Left ventricle myocardium inferior (tissue), 1 donor: ENCODE data around the gene LRRN3. TPM values are rescaled to one million over a fixed set of nuclear protein-coding genes. Genes with fewer than 3 reads are reported as not detected.

Experiments used
- DNase-seq: peaks from one replicate; pipeline ENCODE4 v3.0.0-alpha.2; 2020
- H3K27ac ChIP-seq: fragments of 200-600 bp; replicated peaks from 2 replicates; pipeline ENCODE4 v1.8.0; 2021
- H3K27me3 ChIP-seq: fragments of 200-600 bp; 2 replicates; pipeline ENCODE4 v1.8.0; 2021; ENCODE audit warnings: low read depth
- H3K36me3 ChIP-seq: fragments of 200-600 bp; 2 replicates; pipeline ENCODE4 v1.8.0; 2021
- H3K4me1 ChIP-seq: fragments of 200-600 bp; 2 replicates; pipeline ENCODE4 v1.8.0; 2021
- H3K4me3 ChIP-seq: fragments of 200-600 bp; 2 replicates; pipeline ENCODE4 v1.8.0; 2021; ENCODE audit warnings: mild to moderate bottlenecking, moderate library complexity
- H3K9me3 ChIP-seq: fragments of 200-600 bp; replicated peaks from 2 replicates; pipeline ENCODE4 v1.8.0; 2021
- intact Hi-C: fragments of 100-400 bp; cut with micrococcal nuclease; formaldehyde crosslinking; loops from one replicate; pipeline ENCODE4 v1.11.0; 2022
- total RNA-seq: library from RNA; stranded (reverse); fragmentation: NEBNext Ultra II Directional; extraction: Animal tissue kit (Norgen Biotek cat#: 25700); gene quantifications from one replicate; pipeline ENCODE4 v1.2.1, GENCODE V29; 2021
- TF ChIP-seq, protein P1 (sequence below): fragments of 200-600 bp; IDR thresholded peaks from 2 replicates; pipeline ENCODE4 v1.8.0; 2021; ENCODE audit warnings: antibody characterized with exemption, mild to moderate bottlenecking, borderline replicate concordance
- donor health status: DM: no; HTN: yes; CAD: no; lungs with severe emphysema.

The LRRN3 gene
- total RNA-seq, 1 donor from 2014 or later = 7.4 TPM

DNA sequence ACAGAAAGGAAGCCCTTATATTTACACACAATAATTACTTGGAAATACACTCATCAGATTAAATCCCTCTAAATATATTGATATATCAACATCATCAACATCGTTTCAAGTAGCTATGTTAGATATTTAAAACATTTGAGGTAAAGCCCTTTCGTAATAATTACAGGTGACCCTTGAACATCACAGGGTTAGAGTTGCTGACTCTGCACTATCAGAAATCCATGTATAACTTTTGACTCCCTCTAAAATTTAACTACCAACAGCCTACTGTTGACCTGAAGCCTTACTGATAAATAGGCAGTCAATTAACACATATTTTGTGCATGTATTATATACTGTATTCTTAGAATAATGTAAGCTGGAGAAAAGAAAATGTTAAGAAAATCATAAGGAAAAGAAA, 34.6 kb upstream of the LRRN3 start:
- H3K27ac ChIP-seq = no peak overlapping the region
- H3K9me3 ChIP-seq = no peaks in the 10 kb centered on the region

DNA sequence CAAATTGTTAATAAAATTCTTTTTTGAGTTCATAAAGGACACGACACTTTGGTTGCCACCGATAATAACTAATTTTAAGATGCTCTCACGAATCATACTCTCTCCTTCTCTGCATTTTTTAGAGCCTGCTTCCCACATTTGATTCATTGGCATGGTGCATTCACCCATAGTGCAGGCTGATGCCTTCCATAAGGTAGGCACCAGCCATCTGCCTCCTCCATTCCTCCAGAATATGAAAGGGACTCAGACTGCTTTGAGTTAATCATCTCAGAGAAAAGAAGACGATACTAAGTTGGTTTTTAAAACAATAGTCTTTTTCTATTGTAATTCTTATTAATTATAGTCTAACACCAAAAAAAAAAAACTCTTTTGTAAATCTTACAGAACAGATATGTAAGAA, 33.9 kb upstream of the LRRN3 start:
- H3K9me3 ChIP-seq = no peaks in the 10 kb centered on the region
- intact Hi-C loops = no loop called here
- TF ChIP-seq, protein P1, sequence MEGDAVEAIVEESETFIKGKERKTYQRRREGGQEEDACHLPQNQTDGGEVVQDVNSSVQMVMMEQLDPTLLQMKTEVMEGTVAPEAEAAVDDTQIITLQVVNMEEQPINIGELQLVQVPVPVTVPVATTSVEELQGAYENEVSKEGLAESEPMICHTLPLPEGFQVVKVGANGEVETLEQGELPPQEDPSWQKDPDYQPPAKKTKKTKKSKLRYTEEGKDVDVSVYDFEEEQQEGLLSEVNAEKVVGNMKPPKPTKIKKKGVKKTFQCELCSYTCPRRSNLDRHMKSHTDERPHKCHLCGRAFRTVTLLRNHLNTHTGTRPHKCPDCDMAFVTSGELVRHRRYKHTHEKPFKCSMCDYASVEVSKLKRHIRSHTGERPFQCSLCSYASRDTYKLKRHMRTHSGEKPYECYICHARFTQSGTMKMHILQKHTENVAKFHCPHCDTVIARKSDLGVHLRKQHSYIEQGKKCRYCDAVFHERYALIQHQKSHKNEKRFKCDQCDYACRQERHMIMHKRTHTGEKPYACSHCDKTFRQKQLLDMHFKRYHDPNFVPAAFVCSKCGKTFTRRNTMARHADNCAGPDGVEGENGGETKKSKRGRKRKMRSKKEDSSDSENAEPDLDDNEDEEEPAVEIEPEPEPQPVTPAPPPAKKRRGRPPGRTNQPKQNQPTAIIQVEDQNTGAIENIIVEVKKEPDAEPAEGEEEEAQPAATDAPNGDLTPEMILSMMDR = no peak
- H3K36me3 ChIP-seq = no peaks in the 10 kb centered on the region
- peaks cover 13% of the 10 kb centered on the region for H3K4me1 ChIP-seq
- H3K4me3 ChIP-seq = no peak overlapping the region
- no peak overlapping the region for H3K27ac ChIP-seq
- no peak for DNase-seq
- no peaks in the 10 kb centered on the region for H3K27me3 ChIP-seq

More for the DNA sequence above, 34.6 kb upstream of the LRRN3 start:
- TF ChIP-seq, protein P1 = no peak
- Histone ChIP-seq H3K27me3 (no peaks in the 10 kb centered on the region), H3K4me1 (peaks cover 13% of the 10 kb centered on the region), H3K36me3 (no peaks in the 10 kb centered on the region), H3K4me3 (no peak overlapping the region)
- intact Hi-C loops = no loop called here
- no peak for DNase-seq

- TF ChIP-seq, protein P1 = no peak
- Histone ChIP-seq H3K4me1 (peaks cover 6% of the 10 kb centered on the region), H3K36me3 (no peaks in the 10 kb centered on the region), H3K27ac (no peak overlapping the region), H3K9me3 (peaks cover 11% of the 10 kb centered on the region), H3K27me3 (no peaks in the 10 kb centered on the region), H3K4me3 (no peak overlapping the region)
- no peak for DNase-seq
- intact Hi-C loops = no loop called here
Observed at GRCh38 chr7:111059833-111060232, 31.1 kb upstream of the LRRN3 start.

DNA sequence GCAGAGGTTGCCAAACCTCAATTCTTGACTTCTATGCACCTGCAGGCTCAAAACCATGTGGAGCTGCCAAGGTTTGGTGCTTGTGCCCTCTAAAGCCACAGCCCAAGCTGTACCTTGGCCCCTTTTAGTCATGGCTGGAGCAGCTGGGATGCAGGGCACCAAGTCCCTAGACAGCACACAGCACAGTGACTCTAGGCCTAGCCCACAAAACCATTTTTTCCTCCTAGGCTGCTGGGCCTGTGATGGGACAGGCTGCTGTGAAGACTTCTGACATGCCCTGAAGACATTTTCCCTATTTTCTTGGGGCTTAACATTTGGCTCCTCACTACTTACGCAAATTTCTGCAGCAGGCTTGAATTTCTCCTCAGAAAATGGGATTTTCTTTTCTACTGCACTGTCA, 27.8 kb upstream of the LRRN3 start:
- TF ChIP-seq, protein P1 = no peak
- Histone ChIP-seq H3K9me3 (peaks cover 11% of the 10 kb centered on the region), H3K4me1 (peaks cover 6% of the 10 kb centered on the region), H3K27ac (no peak overlapping the region), H3K27me3 (no peaks in the 10 kb centered on the region), H3K36me3 (no peaks in the 10 kb centered on the region), H3K4me3 (no peak overlapping the region)
- no peak for DNase-seq
- intact Hi-C loops = no loop called here

DNA sequence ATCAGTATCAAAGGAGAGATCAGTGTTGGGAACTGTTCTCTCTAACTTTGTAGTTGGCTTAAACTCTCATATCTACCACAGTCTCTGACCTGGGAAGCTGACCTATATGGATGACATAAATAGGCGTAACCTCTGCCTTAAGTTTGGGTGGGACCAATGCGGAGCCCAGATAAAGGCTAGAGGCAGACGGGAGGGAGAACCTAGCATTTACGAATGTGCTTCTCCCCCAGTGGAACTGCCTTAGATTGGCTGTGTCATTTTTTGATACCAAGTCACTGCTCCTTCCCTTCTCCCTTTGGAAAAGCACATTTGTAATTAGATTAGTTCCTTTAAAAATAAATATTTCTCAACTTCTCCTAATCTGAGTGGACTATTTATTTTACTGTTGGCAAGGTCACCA, 23.7 kb upstream of the LRRN3 start:
- TF ChIP-seq, protein P1 = no peak
- Histone ChIP-seq H3K27me3 (no peaks in the 10 kb centered on the region), H3K9me3 (peaks cover 11% of the 10 kb centered on the region), H3K4me1 (peaks cover 11% of the 10 kb centered on the region), H3K4me3 (no peak overlapping the region), H3K27ac (no peak overlapping the region), H3K36me3 (no peaks in the 10 kb centered on the region)
- intact Hi-C loops = no loop called here
- no peak for DNase-seq

DNA sequence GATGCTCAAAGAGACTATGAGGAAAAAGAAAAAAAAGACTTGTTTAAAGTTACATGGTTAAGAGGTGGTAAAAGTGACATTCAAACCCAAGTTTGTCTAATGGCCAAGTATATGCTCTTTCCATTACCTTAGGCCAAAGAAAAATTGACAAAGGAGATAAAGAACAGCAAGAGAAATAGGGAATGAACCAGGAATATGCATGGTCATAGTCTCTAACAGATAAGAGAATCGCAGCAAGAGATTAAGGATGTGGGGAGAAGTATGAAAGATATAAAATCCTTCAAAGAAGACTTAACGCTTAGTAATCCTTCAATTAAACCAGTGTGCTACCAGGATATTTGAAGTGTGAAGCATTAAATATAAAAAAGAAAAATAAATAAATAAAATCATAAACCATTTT, 23.2 kb upstream of the LRRN3 start:
- peaks cover 11% of the 10 kb centered on the region for H3K4me1 ChIP-seq
- H3K36me3 ChIP-seq = no peaks in the 10 kb centered on the region
- DNase-seq = no peak
- TF ChIP-seq, protein P1 = no peak
- no peaks in the 10 kb centered on the region for H3K27me3 ChIP-seq
- H3K4me3 ChIP-seq = no peak overlapping the region
- H3K9me3 ChIP-seq = peaks cover 9% of the 10 kb centered on the region
- intact Hi-C loops = no loop called here
- no peak overlapping the region for H3K27ac ChIP-seq
